NCI-H510A treated with DMSO at 0.1 percent for 48 hours (cell line): ENCODE data around the gene TMEM163.
"Not testable (repeated sequence)": the region's sequence is repeated elsewhere in the genome, so short reads cannot be mapped to it uniquely, and the experiment has no call there.

Source experiments
- DNase-seq: peaks from one replicate; lab custom pipeline; 2025; lab: John Stamatoyannopoulos, UW

TMEM163 gene

GRCh38 chr2:134489732-134490384 is 228.9 kb downstream of the TMEM163 start:
- peak; percentile 15 for DNase-seq

GRCh38 chr2:134482766-134483340 is 235.9 kb downstream of the TMEM163 start:
- no peak for DNase-seq

GRCh38 chr2:134482131-134482723 is 236.6 kb downstream of the TMEM163 start:
- DNase-seq = no peak

- DNase-seq = no peak
These were observed 239.0 kb downstream of the TMEM163 start for GRCh38 chr2:134479696-134480330.

- DNase-seq = not testable (repeated sequence)
These were observed 241.8 kb downstream of the TMEM163 start for GRCh38 chr2:134476982-134477381.

- DNase-seq = no peak
These were observed 248.1 kb downstream of the TMEM163 start for GRCh38 chr2:134470561-134471168.

GRCh38 chr2:134469516-134470115 is 249.2 kb downstream of the TMEM163 start:
- no peak for DNase-seq

GRCh38 chr2:134468776-134469175 is 250.0 kb downstream of the TMEM163 start:
- DNase-seq = no peak

GRCh38 chr2:134468164-134468563 is 250.6 kb downstream of the TMEM163 start:
- no peak for DNase-seq

- peak; percentile 70 for DNase-seq
These were observed 252.7 kb downstream of the TMEM163 start for GRCh38 chr2:134466141-134466540.

- no peak for DNase-seq
These were observed 253.3 kb downstream of the TMEM163 start for GRCh38 chr2:134465228-134466105.

GRCh38 chr2:134463699-134464022 is 255.1 kb downstream of the TMEM163 start:
- no peak for DNase-seq

- DNase-seq = no peak
These were observed 255.8 kb downstream of the TMEM163 start for GRCh38 chr2:134462791-134463698.

- no peak for DNase-seq
These were observed 256.5 kb downstream of the TMEM163 start for GRCh38 chr2:134462275-134462674.

- peak; percentile 7 for DNase-seq
These were observed 257.3 kb downstream of the TMEM163 start for GRCh38 chr2:134461511-134461910.

- DNase-seq = peak; percentile 85
These were observed 258.2 kb downstream of the TMEM163 start for GRCh38 chr2:134460583-134460998.

GRCh38 chr2:134459706-134460406 is 258.9 kb downstream of the TMEM163 start:
- DNase-seq = no peak

- DNase-seq = no peak
These were observed 259.9 kb downstream of the TMEM163 start for GRCh38 chr2:134458950-134459349.

- no peak for DNase-seq
These were observed 260.3 kb downstream of the TMEM163 start for GRCh38 chr2:134458473-134458853.
